ENCODE data around the gene LRP1. TPM values are rescaled to one million over a fixed set of nuclear protein-coding genes. Genes with fewer than 3 reads are reported as not detected.

The LRP1 gene
- total RNA-seq, 6 experiments from 2014 or later, result 187 to 332 (median 201) TPM

GRCh38 chr12:57234571-57235016, 106.3 kb downstream of the LRP1 start:
- H3K27me3 Mint-ChIP-seq (ENCODE audit: insufficient read depth), result peaks cover 5% of the 10 kb centered on the region
- peaks cover 47% of the 10 kb centered on the region for H3K4me1 Mint-ChIP-seq (ENCODE audit: low read depth)
- peaks cover 27% of the 10 kb centered on the region for H3K36me3 Mint-ChIP-seq (ENCODE audit: low read depth)
- H3K4me3 Mint-ChIP-seq, result no peak overlapping the region
- H3K27ac Mint-ChIP-seq, result no peak overlapping the region
- DNase-seq, result no peak
- no peaks in the 10 kb centered on the region; the same call in 1 of the 2 replicates for H3K9me3 Mint-ChIP-seq
- no peak for TF ChIP-seq CTCF (IDR thresholded peaks at IDR 0.05)

- H3K4me1 Mint-ChIP-seq (ENCODE audit: low read depth), result peaks cover 49% of the 10 kb centered on the region
- H3K36me3 Mint-ChIP-seq (ENCODE audit: low read depth), result peaks cover 21% of the 10 kb centered on the region
- H3K4me3 Mint-ChIP-seq, result no peak overlapping the region
- no peaks in the 10 kb centered on the region; the same call in 1 of the 2 replicates for H3K9me3 Mint-ChIP-seq
- H3K27ac Mint-ChIP-seq, result no peak overlapping the region
- no peak for TF ChIP-seq CTCF (IDR thresholded peaks at IDR 0.05)
- H3K27me3 Mint-ChIP-seq (ENCODE audit: insufficient read depth), result peaks cover 7% of the 10 kb centered on the region
- DNase-seq, result no peak
Measured at GRCh38 chr12:57235017-57235727, 106.9 kb downstream of the LRP1 start.

GRCh38 chr12:57235728-57236131, 107.4 kb downstream of the LRP1 start:
- no peak overlapping the region for H3K27ac Mint-ChIP-seq
- DNase-seq, result no peak
- H3K4me1 Mint-ChIP-seq (ENCODE audit: low read depth), result peaks cover 49% of the 10 kb centered on the region
- no peak for TF ChIP-seq CTCF (IDR thresholded peaks at IDR 0.05)
- no peak overlapping the region for H3K4me3 Mint-ChIP-seq
- peaks cover 16% of the 10 kb centered on the region for H3K36me3 Mint-ChIP-seq (ENCODE audit: low read depth)
- peaks cover 12% of the 10 kb centered on the region for H3K27me3 Mint-ChIP-seq (ENCODE audit: insufficient read depth)
- no peaks in the 10 kb centered on the region; the same call in 1 of the 2 replicates for H3K9me3 Mint-ChIP-seq

GRCh38 chr12:57236201-57236924, 108.1 kb downstream of the LRP1 start:
- Mint-ChIP-seq H3K27ac (no peak overlapping the region), H3K4me1 (ENCODE audit: low read depth) (peaks cover 49% of the 10 kb centered on the region), H3K36me3 (ENCODE audit: low read depth) (peaks cover 14% of the 10 kb centered on the region), H3K4me3 (no peak overlapping the region), H3K9me3 (no peaks in the 10 kb centered on the region; the same call in 1 of the 2 replicates), H3K27me3 (ENCODE audit: insufficient read depth) (peaks cover 13% of the 10 kb centered on the region)
- TF ChIP-seq CTCF (IDR thresholded peaks at IDR 0.05), result no peak
- DNase-seq, result no peak

- TF ChIP-seq CTCF (IDR thresholded peaks at IDR 0.05), result no peak
- Mint-ChIP-seq H3K4me1 (ENCODE audit: low read depth) (peaks cover 55% of the 10 kb centered on the region), H3K9me3 (no peaks in the 10 kb centered on the region; the same call in 1 of the 2 replicates), H3K4me3 (no peak overlapping the region), H3K27ac (no peak overlapping the region), H3K27me3 (ENCODE audit: insufficient read depth) (peaks cover 19% of the 10 kb centered on the region), H3K36me3 (ENCODE audit: low read depth) (peaks cover 14% of the 10 kb centered on the region)
- DNase-seq, result no peak
Measured at GRCh38 chr12:57236925-57237595, 108.8 kb downstream of the LRP1 start.

All from HFFc6 (cell line).